ENCODE data around the gene LOXHD1. TPM values are rescaled to one million over a fixed set of nuclear protein-coding genes. Genes with fewer than 3 reads are reported as not detected.

LOXHD1 gene
- total RNA-seq, 4 donors from 2014 or later: 0.13 to 0.50 TPM; not detected in 2

GRCh38 chr18:46702471-46702870, 45.5 kb upstream of the LOXHD1 start:
- H3K27me3 ChIP-seq: no peaks in the 10 kb centered on the region
- H3K27ac ChIP-seq (replicated peaks in 1 of 4): no peak overlapping the region
- TF ChIP-seq EP300 (IDR thresholded peaks at IDR 0.05): no peak
- H3K4me3 ChIP-seq: no peak overlapping the region
- no peaks in the 10 kb centered on the region for H3K36me3 ChIP-seq
- H3K4me1 ChIP-seq: no peaks in the 10 kb centered on the region
- WGBS: 84% methylated on average over 6 of the region's 6 CpGs
- no peaks in the 10 kb centered on the region for H3K9me3 ChIP-seq
- intact Hi-C loops (cut with DNase I): no loop called here
- DNase-seq (ENCODE audit: extremely low spot score): no peak

- intact Hi-C loops (cut with DNase I): no loop called here
- no peaks in the 10 kb centered on the region for H3K9me3 ChIP-seq
- no peaks in the 10 kb centered on the region for H3K27me3 ChIP-seq
- H3K4me3 ChIP-seq: no peak overlapping the region
- no peak overlapping the region for H3K27ac ChIP-seq (replicated peaks in 1 of 4)
- no peaks in the 10 kb centered on the region for H3K36me3 ChIP-seq
- H3K4me1 ChIP-seq: no peaks in the 10 kb centered on the region
- no peak for TF ChIP-seq POLR2A (IDR thresholded peaks at IDR 0.05; ENCODE audit: low read depth)
- DNase-seq (ENCODE audit: extremely low spot score): no peak
- whole genome bisulfite sequencing: 57% methylated on average over 3 of the region's 5 CpGs
Measured at GRCh38 chr18:46700066-46700824, 43.2 kb upstream of the LOXHD1 start.

GRCh38 chr18:46696702-46697101, 39.7 kb upstream of the LOXHD1 start:
- DNase-seq (ENCODE audit: extremely low spot score): no peak
- H3K36me3 ChIP-seq: peaks cover 0 to under 1% (median 0%) of the 10 kb centered on the region in 4 donors
- no peak for TF ChIP-seq EP300 (IDR thresholded peaks at IDR 0.05)
- TF ChIP-seq POLR2AphosphoS5 (IDR thresholded peaks at IDR 0.05): no peak
- TF ChIP-seq POLR2A (IDR thresholded peaks at IDR 0.05; ENCODE audit: low read depth): no peak
- no peak for TF ChIP-seq CTCF (IDR thresholded peaks at IDR 0.05)
- H3K27ac ChIP-seq (replicated peaks in 1 of 4): no peak overlapping the region
- intact Hi-C loops (cut with DNase I): no loop called here
- H3K9me3 ChIP-seq: no peaks in the 10 kb centered on the region
- no peaks in the 10 kb centered on the region for H3K27me3 ChIP-seq
- H3K4me1 ChIP-seq: peaks cover 0 to 4% (median 0%) of the 10 kb centered on the region in 4 donors
- H3K4me3 ChIP-seq: no peak overlapping the region

- no peak overlapping the region for H3K4me3 ChIP-seq
- no peak for DNase-seq (ENCODE audit: extremely low spot score)
- H3K36me3 ChIP-seq: peaks cover 0 to 3% (median 0%) of the 10 kb centered on the region in 4 donors
- no peak for TF ChIP-seq POLR2AphosphoS5 (IDR thresholded peaks at IDR 0.05)
- WGBS: 69% methylated on average over 3 of the region's 3 CpGs
- H3K4me1 ChIP-seq: peaks cover 0 to 4% (median 0%) of the 10 kb centered on the region in 4 donors
- intact Hi-C loops (cut with DNase I): no loop called here
- H3K27me3 ChIP-seq: no peaks in the 10 kb centered on the region
- no peak overlapping the region for H3K27ac ChIP-seq (replicated peaks in 1 of 4)
- H3K9me3 ChIP-seq: no peaks in the 10 kb centered on the region
Measured at GRCh38 chr18:46696268-46696667, 39.2 kb upstream of the LOXHD1 start.

GRCh38 chr18:46693996-46694395, 37.0 kb upstream of the LOXHD1 start:
- TF ChIP-seq POLR2AphosphoS5 (IDR thresholded peaks at IDR 0.05) (no peak), POLR2A (IDR thresholded peaks at IDR 0.05; ENCODE audit: low read depth) (no peak), EP300 (IDR thresholded peaks at IDR 0.05) (no peak), CTCF (IDR thresholded peaks at IDR 0.05) (no peak)
- DNase-seq (ENCODE audit: extremely low spot score): no peak
- Histone ChIP-seq H3K27ac (replicated peaks in 1 of 4) (no peak overlapping the region), H3K9me3 (no peaks in the 10 kb centered on the region), H3K27me3 (no peaks in the 10 kb centered on the region), H3K4me1 (peaks cover 0 to 4% (median 0%) of the 10 kb centered on the region in 4 donors), H3K36me3 (peaks cover 0 to 3% (median 0%) of the 10 kb centered on the region in 4 donors), H3K4me3 (no peak overlapping the region)
- intact Hi-C loops (cut with DNase I): no loop called here
- 77% methylated on average over 2 of the region's 2 CpGs for WGBS

GRCh38 chr18:46688853-46689525, 32.0 kb upstream of the LOXHD1 start:
- no peak for DNase-seq (ENCODE audit: extremely low spot score)
- no peak overlapping the region for H3K4me3 ChIP-seq
- no peaks in the 10 kb centered on the region for H3K27me3 ChIP-seq
- H3K27ac ChIP-seq (replicated peaks in 1 of 4): no peak overlapping the region
- H3K4me1 ChIP-seq: peaks cover 0 to 3% (median 0%) of the 10 kb centered on the region in 4 donors
- H3K36me3 ChIP-seq: peaks cover 0 to 3% (median 0%) of the 10 kb centered on the region in 4 donors
- TF ChIP-seq POLR2AphosphoS5 (IDR thresholded peaks at IDR 0.05): no peak
- WGBS: 85% methylated on average over 12 of the region's 12 CpGs
- H3K9me3 ChIP-seq: no peaks in the 10 kb centered on the region
- intact Hi-C loops (cut with DNase I): no loop called here
